ENCODE measurements around the gene GAB2. TPM values are rescaled to one million over a fixed set of nuclear protein-coding genes. Genes with fewer than 3 reads are reported as not detected.
A peak's percentile ranks its signal among the peaks of the same experiment; 100 is the strongest.

GAB2 gene
- total and polyA plus RNA-seq, 2 donors (not counting 1 experiment from before 2014, with no cell fraction given): 5.8 to 85.9 TPM

DNA sequence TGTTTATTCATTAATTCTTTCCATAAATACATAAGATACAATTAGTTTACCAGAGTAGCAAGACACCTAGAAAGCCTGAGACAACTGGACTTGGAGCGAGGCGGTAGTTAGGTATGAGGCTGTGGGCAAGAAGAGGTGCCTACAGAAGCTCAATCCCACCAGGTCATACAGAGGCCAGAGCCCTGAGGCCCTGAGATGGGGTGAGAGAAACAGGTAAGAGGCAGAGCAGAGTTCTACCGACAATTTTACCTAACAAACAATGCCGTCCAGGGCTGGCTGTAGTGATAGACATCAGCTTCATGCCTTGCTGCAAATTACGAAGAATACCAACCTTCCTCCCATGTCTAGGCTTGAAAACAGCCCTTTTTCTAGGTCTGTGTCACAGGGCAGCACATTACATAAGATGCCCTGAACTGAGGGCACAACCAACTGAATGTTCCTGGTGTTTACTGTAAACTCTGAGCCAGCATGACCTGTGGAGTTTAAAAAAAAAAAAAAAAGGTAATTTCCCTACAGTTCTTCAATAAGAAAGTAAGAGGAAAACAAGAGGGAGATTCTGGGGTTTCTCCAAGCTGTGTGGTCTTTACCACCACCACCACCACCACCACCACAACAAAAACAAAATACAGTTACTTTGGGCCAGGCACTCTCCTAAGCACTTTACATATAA lies 105.8 kb downstream of the GAB2 start:
- Histone ChIP-seq H3K9me3 (ENCODE audit: control extremely low read depth in 1 of 3, control insufficient read depth in 2 of 3, insufficient read depth in 1 of 3, low read length in 2 of 3) (no peaks in the 10 kb centered on the region), H3K36me3 (replicated peaks in 1 of 2; ENCODE audit: control extremely low read depth in 1 of 2, control insufficient read depth in 1 of 2, extremely low read depth in 1 of 2, insufficient read depth in 2 of 2, low read length in 1 of 2) (no peaks in the 10 kb centered on the region), H3K4me1 (ENCODE audit: control insufficient read depth in 2 of 2, insufficient read depth in 2 of 2, low read length in 2 of 2) (peaks cover 21 to 31% of the 10 kb centered on the region in 2 donors), H2AFZ (ENCODE audit: insufficient read depth, low read depth, low read length, poor library complexity, severe bottlenecking) (no peak overlapping the region), H3K27me3 (replicated peaks in 1 of 4; ENCODE audit: control extremely low read depth in 1 of 4, control insufficient read depth in 3 of 4, insufficient read depth in 4 of 4, low read length in 3 of 4) (no peaks in the 10 kb centered on the region), H3K79me2 (ENCODE audit: control insufficient read depth, insufficient read depth, low read length) (peaks cover 38% of the 10 kb centered on the region), H3K27ac (ENCODE audit: low read length in 2 of 2) (no peak overlapping the region), H3K4me3 (ENCODE audit: control extremely low read depth in 1 of 5, extremely low read depth in 1 of 5, insufficient read depth in 1 of 5, low read depth in 2 of 5, low read length in 4 of 5) (no peak overlapping the region), H4K20me1 (ENCODE audit: control insufficient read depth, insufficient read depth, low read length, poor library complexity, severe bottlenecking) (no peaks in the 10 kb centered on the region), H3K4me2 (replicated peaks; ENCODE audit: low read depth, low read length, poor library complexity, severe bottlenecking) (no peak overlapping the region), H3K9ac (ENCODE audit: low read length) (no peak overlapping the region)
- TF ChIP-seq, protein P1, sequence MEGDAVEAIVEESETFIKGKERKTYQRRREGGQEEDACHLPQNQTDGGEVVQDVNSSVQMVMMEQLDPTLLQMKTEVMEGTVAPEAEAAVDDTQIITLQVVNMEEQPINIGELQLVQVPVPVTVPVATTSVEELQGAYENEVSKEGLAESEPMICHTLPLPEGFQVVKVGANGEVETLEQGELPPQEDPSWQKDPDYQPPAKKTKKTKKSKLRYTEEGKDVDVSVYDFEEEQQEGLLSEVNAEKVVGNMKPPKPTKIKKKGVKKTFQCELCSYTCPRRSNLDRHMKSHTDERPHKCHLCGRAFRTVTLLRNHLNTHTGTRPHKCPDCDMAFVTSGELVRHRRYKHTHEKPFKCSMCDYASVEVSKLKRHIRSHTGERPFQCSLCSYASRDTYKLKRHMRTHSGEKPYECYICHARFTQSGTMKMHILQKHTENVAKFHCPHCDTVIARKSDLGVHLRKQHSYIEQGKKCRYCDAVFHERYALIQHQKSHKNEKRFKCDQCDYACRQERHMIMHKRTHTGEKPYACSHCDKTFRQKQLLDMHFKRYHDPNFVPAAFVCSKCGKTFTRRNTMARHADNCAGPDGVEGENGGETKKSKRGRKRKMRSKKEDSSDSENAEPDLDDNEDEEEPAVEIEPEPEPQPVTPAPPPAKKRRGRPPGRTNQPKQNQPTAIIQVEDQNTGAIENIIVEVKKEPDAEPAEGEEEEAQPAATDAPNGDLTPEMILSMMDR (IDR thresholded peaks at IDR 0.05): no peak
- TF ChIP-seq EZH2 (IDR thresholded peaks at IDR 0.05; ENCODE audit: borderline replicate concordance, insufficient read depth, low read depth, low read length, poor library complexity, severe bottlenecking): no peak
- H3K4me3 Mint-ChIP-seq: no peak overlapping the region
- H3K4me1 Mint-ChIP-seq: peaks cover 55% of the 10 kb centered on the region
- H3K27me3 Mint-ChIP-seq: no peaks in the 10 kb centered on the region
- CTCF ChIA-PET: interaction anchor here (1.2 kb wide), 1 partner anchor 13 kb away, joined by 3 read pairs; no protein-coding TSS in a partner anchor
- POLR2A ChIA-PET: no interaction called here
- H3K27ac Mint-ChIP-seq: peak overlapping the region; percentile 54
- intact Hi-C loops (cut with micrococcal nuclease): no loop called here
- peaks cover 4% of the 10 kb centered on the region for H3K9me3 Mint-ChIP-seq (ENCODE audit: insufficient read depth)
- 87% methylated on average over 3 of the region's 5 CpGs for WGBS (ENCODE audit: insufficient coverage)
- DNase-seq (no peak), ATAC-seq (ENCODE audit: low read depth) (no peak)

DNA sequence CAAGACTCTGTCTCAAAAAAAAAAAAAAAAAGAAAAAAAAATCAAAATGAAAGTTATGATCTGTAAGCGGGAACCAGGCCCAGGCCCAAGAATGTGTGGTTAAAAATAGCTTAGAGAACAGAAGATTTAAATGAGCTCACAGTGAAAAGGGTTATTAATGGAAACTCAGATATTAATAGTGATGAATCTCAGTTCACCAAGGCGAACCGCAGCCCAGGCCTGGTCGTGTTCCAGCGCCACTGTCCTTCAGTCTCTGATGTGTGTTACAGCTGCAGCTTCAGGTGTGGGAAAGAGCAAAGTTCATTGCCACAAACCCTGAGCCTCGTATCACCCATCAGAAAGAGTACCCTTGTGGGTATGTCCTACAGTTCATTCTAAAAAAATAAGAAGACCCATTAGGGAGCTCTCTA lies 107.1 kb downstream of the GAB2 start:
- H3K4me2 ChIP-seq (replicated peaks; ENCODE audit: low read depth, low read length, poor library complexity, severe bottlenecking): peak overlapping the region; percentile 64

More for the DNA sequence above, 107.1 kb downstream of the GAB2 start:
- Histone ChIP-seq H2AFZ (ENCODE audit: insufficient read depth, low read depth, low read length, poor library complexity, severe bottlenecking) (peak overlapping the region; percentile 65), H3K79me2 (ENCODE audit: control insufficient read depth, insufficient read depth, low read length) (peaks cover 40% of the 10 kb centered on the region), H4K20me1 (ENCODE audit: control insufficient read depth, insufficient read depth, low read length, poor library complexity, severe bottlenecking) (no peaks in the 10 kb centered on the region), H3K36me3 (replicated peaks in 1 of 2; ENCODE audit: control extremely low read depth in 1 of 2, control insufficient read depth in 1 of 2, extremely low read depth in 1 of 2, insufficient read depth in 2 of 2, low read length in 1 of 2) (no peaks in the 10 kb centered on the region), H3K9ac (ENCODE audit: low read length) (peak overlapping the region; percentile 44), H3K27me3 (replicated peaks in 1 of 4; ENCODE audit: control extremely low read depth in 1 of 4, control insufficient read depth in 3 of 4, insufficient read depth in 4 of 4, low read length in 3 of 4) (no peaks in the 10 kb centered on the region), H3K27ac (ENCODE audit: low read length in 2 of 2) (peak overlapping the region in 1 of 2 donors; percentile 54), H3K4me3 (ENCODE audit: control extremely low read depth in 1 of 5, extremely low read depth in 1 of 5, insufficient read depth in 1 of 5, low read depth in 2 of 5, low read length in 4 of 5) (peak overlapping the region in 2 of 5 experiments; percentile 28 to 32), H3K9me3 (ENCODE audit: control extremely low read depth in 1 of 3, control insufficient read depth in 2 of 3, insufficient read depth in 1 of 3, low read length in 2 of 3) (no peaks in the 10 kb centered on the region), H3K4me1 (ENCODE audit: control insufficient read depth in 2 of 2, insufficient read depth in 2 of 2, low read length in 2 of 2) (peaks cover 21 to 31% of the 10 kb centered on the region in 2 donors)
- ATAC-seq (ENCODE audit: low read depth) (peak; percentile 41), DNase-seq (peak; percentile 33)
- Mint-ChIP-seq H3K27ac (peak overlapping the region; percentile 64), H3K4me1 (peaks cover 55% of the 10 kb centered on the region), H3K27me3 (no peaks in the 10 kb centered on the region), H3K4me3 (peak overlapping the region; percentile 70), H3K9me3 (ENCODE audit: insufficient read depth) (no peaks in the 10 kb centered on the region)
- POLR2A ChIA-PET: no interaction called here
- TF ChIP-seq EZH2 (IDR thresholded peaks at IDR 0.05; ENCODE audit: borderline replicate concordance, insufficient read depth, low read depth, low read length, poor library complexity, severe bottlenecking): no peak
- WGBS (ENCODE audit: insufficient coverage): 0% methylated on average over 4 of the region's 6 CpGs
- intact Hi-C loops (cut with micrococcal nuclease): no loop called here
- CTCF ChIA-PET: interaction anchor here (0.5 to 1.0 kb wide), 3 partner anchors 59 to 125 kb away, joined by 3 to 5 read pairs (median 4); no protein-coding TSS in a partner anchor
